NT2/D1 (cell line): ENCODE data around the gene TRIM14.

ENCODE experiments used
- SUZ12 ChIP-seq: IDR thresholded peaks from 2 replicates; pipeline ENCODE4 v1.6.1; 2011; ENCODE audit not compliant: insufficient read length, insufficient read depth; ENCODE audit errors: extremely low read depth
- YY1 ChIP-seq: IDR thresholded peaks from 2 replicates; pipeline ENCODE4 v1.6.1; 2011; ENCODE audit not compliant: insufficient read length, insufficient read depth
- ZNF274 ChIP-seq: IDR thresholded peaks from 2 replicates; pipeline ENCODE4 v1.6.1; 2011; ENCODE audit warnings: mild to moderate bottlenecking, low read depth, low read length

GRCh38 chr9:98094316-98094715 lies 24.7 kb downstream of the TRIM14 start:
- TF ChIP-seq SUZ12 (no peak), ZNF274 (no peak), YY1 (no peak)
